IgD-negative memory B cell (primary cell): ENCODE results near the gene NOS3. TPM values are rescaled to one million over a fixed set of nuclear protein-coding genes. Genes with fewer than 3 reads are reported as not detected.
A peak's percentile ranks its signal among the peaks of the same experiment; 100 is the strongest.
"Not testable (repeated sequence)": the region's sequence is repeated elsewhere in the genome, so short reads cannot be mapped to it uniquely, and the experiment has no call there.

Experiments used
- H3K27ac Mint-ChIP-seq, 3 donors: one replicate each; pipeline ENCODE4 v1.8.0; 2020 to 2022; ENCODE audit warnings: mild to moderate bottlenecking in 3 of 3, mixed read lengths in 3 of 3, moderate library complexity in 1 of 3
- H3K27me3 Mint-ChIP-seq: one replicate; pipeline ENCODE4 v1.8.0; 2021; ENCODE audit warnings: mixed read lengths
- H3K36me3 Mint-ChIP-seq: one replicate; pipeline ENCODE4 v1.8.0; 2020; ENCODE audit warnings: mild to moderate bottlenecking, mixed read lengths
- H3K4me1 Mint-ChIP-seq, 3 donors: one replicate each; pipeline ENCODE4 v1.8.0; 2020 to 2022; ENCODE audit warnings: mixed read lengths in 3 of 3, mild to moderate bottlenecking in 1 of 3
- H3K4me3 Mint-ChIP-seq, 4 donors: one replicate each; pipeline ENCODE4 v1.8.0; 2020 to 2022; ENCODE audit warnings: mild to moderate bottlenecking in 4 of 4, mixed read lengths in 4 of 4, moderate library complexity in 3 of 4
- H3K9me3 Mint-ChIP-seq, 3 donors: one replicate each; pipeline ENCODE4 v1.8.0; 2020 to 2021; ENCODE audit warnings: mixed read lengths in 3 of 3, mild to moderate bottlenecking in 1 of 3
- polyA plus RNA-seq: library from polyadenylated mRNA; unstranded; fragments of 300-500 nt; fragmentation: Illumina TruSeq; gene quantifications from one replicate; pipeline ENCODE4 v1.2.3, GENCODE V29; 2021

NOS3 gene
- polyA plus RNA-seq, 1 donor from 2014 or later: 2.0 TPM

DNA sequence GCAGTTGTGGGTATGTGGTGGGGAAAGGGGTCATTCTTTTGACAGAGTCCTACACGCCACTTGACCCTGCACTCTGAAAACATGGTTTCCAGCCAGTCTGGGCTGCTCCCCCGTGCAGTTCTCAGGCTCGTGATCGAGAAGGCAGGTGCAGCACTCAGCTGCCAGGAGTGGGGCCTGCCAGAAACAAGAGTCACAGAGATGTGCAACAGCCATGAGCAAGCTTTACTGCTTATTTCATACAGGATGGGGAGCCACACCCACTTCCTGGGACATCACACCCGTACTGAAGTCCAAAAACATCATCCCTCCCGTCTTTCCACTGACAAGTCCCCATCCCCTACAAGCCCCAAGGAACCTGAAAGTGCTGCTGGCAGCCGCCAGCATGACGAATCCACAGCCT lies 24.1 kb downstream of the NOS3 start:
- H3K9me3 Mint-ChIP-seq: peaks cover 0 to 1% (median 0%) of the 10 kb centered on the region in 3 donors

DNA sequence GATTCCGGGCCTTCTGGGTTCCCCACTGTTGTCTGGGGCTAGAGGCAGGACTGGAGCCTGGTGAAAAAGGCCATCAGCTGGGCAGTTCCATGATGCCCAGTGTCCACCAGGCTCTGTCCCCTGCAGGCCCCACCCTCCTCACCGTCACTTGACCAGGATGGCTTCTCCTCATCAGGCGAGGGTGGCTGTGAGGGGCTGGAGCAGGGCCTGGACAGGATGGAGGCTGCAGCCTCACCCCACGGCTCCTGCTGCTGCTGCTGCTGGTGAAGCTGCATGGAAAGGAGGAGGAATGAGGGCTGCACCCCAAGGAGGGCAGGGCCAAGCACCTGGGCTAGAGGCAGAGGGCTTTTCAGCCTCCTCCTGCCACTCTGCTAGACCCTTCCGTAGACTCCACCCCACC lies 25.1 kb downstream of the NOS3 start:
- Mint-ChIP-seq H3K27ac (peak overlapping the region in 2 of 3 donors; percentile 97 to 100), H3K4me1 (peaks cover 26 to 34% (median 30%) of the 10 kb centered on the region in 3 donors), H3K36me3 (peaks cover 3% of the 10 kb centered on the region), H3K27me3 (peaks cover 24% of the 10 kb centered on the region), H3K4me3 (peak overlapping the region in 2 of 4 donors; percentile 19 to 70), H3K9me3 (peaks cover 0 to 1% (median 0%) of the 10 kb centered on the region in 3 donors)

More for the DNA sequence above, 24.1 kb downstream of the NOS3 start:
- H3K36me3 Mint-ChIP-seq: peaks cover 3% of the 10 kb centered on the region
- H3K27me3 Mint-ChIP-seq: peaks cover 21% of the 10 kb centered on the region
- peak overlapping the region; percentile 59 to 98 (median 93) for H3K4me3 Mint-ChIP-seq
- peaks cover 22 to 34% (median 31%) of the 10 kb centered on the region in 3 donors for H3K4me1 Mint-ChIP-seq
- peak overlapping the region; percentile 97 to 100 (median 97) for H3K27ac Mint-ChIP-seq

DNA sequence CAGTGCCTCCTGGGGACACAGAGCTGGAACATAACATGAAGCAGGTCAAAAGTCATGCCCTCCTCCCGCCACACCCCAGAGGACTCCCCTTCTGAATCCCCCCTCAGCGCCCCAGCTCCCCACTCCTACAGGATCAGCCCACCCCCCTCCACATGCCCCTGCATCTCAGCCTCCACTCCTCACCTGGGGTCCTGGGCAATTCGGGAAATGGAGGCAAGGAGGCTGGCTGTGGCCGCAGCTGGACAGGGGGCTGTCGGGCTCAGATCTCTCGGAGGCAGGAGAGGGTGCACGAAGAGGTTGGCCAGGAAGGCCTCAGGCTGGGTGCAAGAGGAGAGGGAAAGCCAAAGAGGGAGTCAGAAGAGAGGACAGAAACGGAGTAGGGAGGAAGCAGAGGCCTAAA lies 25.7 kb downstream of the NOS3 start:
- H3K4me3 Mint-ChIP-seq: peak overlapping the region in 2 of 4 donors; percentile 19 to 70
- H3K4me1 Mint-ChIP-seq: peaks cover 26 to 34% (median 28%) of the 10 kb centered on the region in 3 donors
- H3K27me3 Mint-ChIP-seq: peaks cover 28% of the 10 kb centered on the region
- peaks cover 0 to 1% (median 0%) of the 10 kb centered on the region in 3 donors for H3K9me3 Mint-ChIP-seq
- H3K36me3 Mint-ChIP-seq: peaks cover 3% of the 10 kb centered on the region
- peak overlapping the region in 2 of 3 donors; percentile 83 to 90 for H3K27ac Mint-ChIP-seq

DNA sequence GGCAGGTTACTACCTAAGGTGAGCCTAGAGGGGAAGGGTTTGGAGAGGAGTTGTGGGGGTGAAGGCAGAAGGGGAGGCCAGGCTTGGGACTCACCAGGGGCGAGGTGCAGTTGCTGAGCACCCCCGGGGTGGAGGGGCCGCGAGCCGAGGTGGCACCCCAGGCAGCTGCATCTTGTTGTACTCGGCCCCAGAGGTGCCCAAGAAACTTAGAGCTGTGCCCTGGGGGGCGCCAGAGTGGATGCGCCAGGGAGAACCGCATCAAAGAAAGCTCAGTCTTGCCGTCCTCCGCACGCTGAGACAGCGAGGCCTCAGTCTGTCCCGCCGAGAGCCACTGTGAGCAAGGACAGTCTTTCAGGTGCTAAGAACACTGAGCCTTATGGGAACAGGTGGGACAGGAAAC lies 26.1 kb downstream of the NOS3 start:
- Mint-ChIP-seq H3K27ac (peak overlapping the region; percentile 67 to 96 (median 90)), H3K4me1 (peaks cover 23 to 31% (median 28%) of the 10 kb centered on the region in 3 donors), H3K4me3 (peak overlapping the region in 2 of 4 donors; percentile 70 to 92), H3K27me3 (peaks cover 31% of the 10 kb centered on the region), H3K36me3 (peaks cover 3% of the 10 kb centered on the region), H3K9me3 (peaks cover 0 to 1% (median 0%) of the 10 kb centered on the region in 3 donors)

DNA sequence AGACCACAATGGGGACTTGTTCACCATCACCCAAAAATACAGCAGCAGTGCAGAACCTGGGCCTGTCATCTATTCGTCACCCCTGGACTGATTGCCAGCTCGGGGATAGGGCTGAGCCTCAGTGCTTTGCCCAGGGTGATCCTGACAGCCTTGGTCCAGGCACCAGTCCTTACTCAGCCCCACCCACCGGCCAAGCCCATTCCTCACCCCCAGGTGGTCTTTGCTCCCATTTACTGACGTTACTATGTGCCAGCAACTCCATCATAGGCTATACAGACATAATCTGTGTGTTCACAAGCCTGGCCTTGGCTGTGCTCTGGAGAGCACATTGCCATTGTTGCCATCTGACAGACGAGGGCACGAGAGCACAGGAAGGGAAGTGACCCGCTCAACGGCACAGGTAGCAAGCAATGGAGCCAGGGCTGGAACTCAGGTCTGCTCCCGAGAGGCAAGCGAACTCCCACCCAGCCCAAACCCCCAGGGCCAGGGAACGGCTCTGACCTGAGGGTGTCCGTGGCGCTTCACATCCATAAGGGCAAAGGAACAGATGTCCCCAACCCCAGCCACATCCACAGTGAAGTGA lies 26.6 kb downstream of the NOS3 start:
- H3K4me1 Mint-ChIP-seq: peaks cover 22 to 31% (median 27%) of the 10 kb centered on the region in 3 donors
- H3K27me3 Mint-ChIP-seq: peaks cover 29% of the 10 kb centered on the region
- H3K9me3 Mint-ChIP-seq: peaks cover 0 to 1% (median 0%) of the 10 kb centered on the region in 3 donors
- peak overlapping the region; percentile 53 to 96 (median 90) for H3K27ac Mint-ChIP-seq
- H3K4me3 Mint-ChIP-seq: peak overlapping the region; percentile 70 to 92 (median 86)
- peaks cover 3% of the 10 kb centered on the region for H3K36me3 Mint-ChIP-seq

DNA sequence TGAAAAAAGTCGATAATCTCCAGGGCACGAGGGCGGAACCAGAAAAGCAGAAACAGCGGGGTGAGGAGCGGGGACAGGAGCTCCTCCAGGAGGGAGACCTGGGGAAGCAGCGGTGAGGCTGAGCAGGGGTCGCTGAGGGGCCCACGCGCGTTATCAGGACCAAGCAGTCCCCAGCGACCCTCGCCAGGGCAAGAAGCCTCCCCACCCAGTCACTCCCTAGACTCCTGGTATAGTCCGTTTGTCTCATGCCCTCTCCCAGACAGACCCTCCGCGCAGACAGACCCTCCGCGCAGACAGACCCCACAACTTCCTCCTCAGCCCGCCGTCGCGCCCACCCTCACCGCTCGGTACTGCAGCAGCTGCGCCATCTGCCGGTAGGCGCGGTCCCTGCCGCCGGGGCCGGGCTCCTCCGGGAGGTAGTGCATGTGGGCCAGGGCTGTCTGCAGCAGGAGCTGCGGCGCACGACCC lies 27.2 kb downstream of the NOS3 start:
- Mint-ChIP-seq H3K36me3 (peaks cover 3% of the 10 kb centered on the region), H3K4me3 (peak overlapping the region; percentile 70 to 92 (median 86)), H3K27ac (peak overlapping the region; percentile 90 to 96 (median 94)), H3K4me1 (peaks cover 22 to 27% (median 26%) of the 10 kb centered on the region in 3 donors), H3K9me3 (peaks cover 0 to 1% (median 0%) of the 10 kb centered on the region in 3 donors), H3K27me3 (peaks cover 29% of the 10 kb centered on the region)

DNA sequence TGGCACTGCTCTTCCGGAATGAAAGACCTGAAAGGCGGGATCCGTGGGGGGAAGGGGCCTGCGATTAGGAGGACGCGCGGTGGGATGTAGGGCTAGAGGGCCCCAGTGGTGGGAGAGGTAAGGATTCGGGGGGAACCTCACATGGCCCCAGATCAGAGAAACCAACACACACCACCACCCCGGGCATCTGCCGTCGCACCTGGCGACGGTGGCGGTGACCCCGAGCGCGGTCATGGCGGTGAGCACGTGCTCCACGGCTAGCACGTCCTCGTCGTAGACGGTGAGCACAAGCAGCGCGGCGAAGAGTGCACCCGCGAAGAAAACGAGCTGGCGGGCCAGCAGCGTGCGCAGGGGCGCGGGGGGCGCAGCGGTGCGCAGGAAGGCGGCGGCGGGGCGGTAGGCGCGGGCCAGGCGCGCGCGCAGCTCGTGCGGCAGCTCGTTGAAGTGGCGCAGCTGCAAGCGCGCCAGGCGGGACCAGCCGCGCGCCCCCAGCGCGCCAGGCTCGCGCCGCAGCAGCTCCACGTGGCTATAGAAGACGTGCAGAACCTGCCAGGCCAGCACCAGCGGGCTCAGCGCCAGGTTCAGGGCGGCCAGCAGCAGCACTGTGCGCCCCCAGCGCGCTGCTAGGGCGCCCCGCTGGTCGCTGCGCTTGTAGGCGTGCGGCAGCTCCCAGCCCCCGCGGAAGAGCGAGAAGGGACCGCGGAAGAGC lies 27.8 kb downstream of the NOS3 start:
- Mint-ChIP-seq H3K9me3 (peaks cover 0 to 1% (median 0%) of the 10 kb centered on the region in 3 donors), H3K27ac (peak overlapping the region; percentile 90 to 96 (median 94)), H3K4me3 (peak overlapping the region; percentile 70 to 92 (median 86)), H3K36me3 (peaks cover 4% of the 10 kb centered on the region), H3K4me1 (peaks cover 22 to 27% (median 26%) of the 10 kb centered on the region in 3 donors), H3K27me3 (peaks cover 33% of the 10 kb centered on the region)

DNA sequence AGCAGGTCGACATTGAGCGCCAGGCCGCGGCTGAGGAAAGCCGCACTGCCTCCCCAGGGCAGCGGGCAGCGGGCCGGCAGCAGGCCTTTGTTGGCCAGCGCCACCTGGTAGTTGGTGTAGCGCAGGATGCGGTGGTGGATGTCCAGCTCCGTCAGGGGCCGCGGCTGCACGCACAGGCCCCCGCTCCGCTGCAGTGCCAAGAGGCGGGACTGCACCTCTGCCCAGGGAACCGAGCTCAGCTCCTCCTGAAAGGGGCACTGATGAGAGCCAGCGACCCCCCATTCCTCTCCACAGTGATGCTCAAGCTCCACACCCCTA lies 28.3 kb downstream of the NOS3 start:
- peak overlapping the region in 1 of 3 donors; percentile 90 for H3K27ac Mint-ChIP-seq
- H3K27me3 Mint-ChIP-seq: peaks cover 33% of the 10 kb centered on the region
- no peaks in the 10 kb centered on the region for H3K9me3 Mint-ChIP-seq
- peaks cover 3% of the 10 kb centered on the region for H3K36me3 Mint-ChIP-seq
- peaks cover 21 to 27% (median 26%) of the 10 kb centered on the region in 3 donors for H3K4me1 Mint-ChIP-seq
- peak overlapping the region in 2 of 4 donors; percentile 87 to 88 for H3K4me3 Mint-ChIP-seq

DNA sequence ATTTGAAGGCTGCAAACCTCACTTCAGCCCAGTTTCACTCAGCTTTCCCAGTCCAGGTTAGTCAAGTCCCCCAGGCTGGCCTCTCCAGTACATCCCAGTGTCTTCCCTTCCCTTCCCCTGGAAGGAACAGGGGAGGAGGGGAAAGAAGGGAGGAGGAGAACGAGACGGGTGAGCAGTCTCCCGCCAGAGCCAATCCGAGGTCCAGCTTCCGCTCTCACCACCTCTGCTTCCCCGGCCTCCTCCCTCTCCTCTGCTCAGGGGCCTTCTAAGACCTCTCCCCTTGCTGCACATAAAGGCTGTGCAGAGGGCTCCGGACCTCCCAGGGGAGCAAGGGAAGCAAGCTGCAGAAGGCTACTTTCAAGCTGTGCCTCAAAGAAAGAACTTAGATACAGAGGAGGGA lies 29.4 kb downstream of the NOS3 start:
- H3K27me3 Mint-ChIP-seq: peaks cover 33% of the 10 kb centered on the region
- peaks cover 1% of the 10 kb centered on the region for H3K36me3 Mint-ChIP-seq
- peak overlapping the region in 1 of 3 donors; percentile 54 for H3K27ac Mint-ChIP-seq
- H3K9me3 Mint-ChIP-seq: no peaks in the 10 kb centered on the region
- peak overlapping the region in 1 of 4 donors; percentile 86 for H3K4me3 Mint-ChIP-seq
- H3K4me1 Mint-ChIP-seq: peaks cover 15 to 20% (median 18%) of the 10 kb centered on the region in 3 donors

DNA sequence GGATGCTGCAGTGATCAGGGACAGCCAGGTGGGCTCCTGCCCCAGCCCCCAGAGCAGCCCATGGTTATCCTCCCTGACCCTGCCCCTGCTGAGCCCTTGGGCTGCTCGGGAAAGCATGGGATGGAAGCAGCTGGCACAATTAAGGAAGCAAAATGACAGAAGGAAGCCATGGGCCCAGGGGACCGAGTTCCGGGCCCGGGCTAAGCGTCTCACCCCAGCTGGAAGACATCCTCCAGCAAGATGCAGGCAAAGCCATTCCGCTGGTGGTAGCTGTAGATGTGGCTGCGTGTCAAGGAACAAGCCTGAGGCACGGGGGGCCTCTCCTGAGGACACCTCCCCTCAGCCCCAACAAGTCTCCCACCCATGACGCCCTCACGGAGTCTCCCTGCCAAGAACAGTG lies 32.4 kb downstream of the NOS3 start:
- peaks cover 13 to 18% (median 14%) of the 10 kb centered on the region in 3 donors for H3K4me1 Mint-ChIP-seq
- H3K9me3 Mint-ChIP-seq: no peaks in the 10 kb centered on the region
- H3K27ac Mint-ChIP-seq: peak overlapping the region in 1 of 3 donors; percentile 79
- H3K36me3 Mint-ChIP-seq: peaks cover 3% of the 10 kb centered on the region
- peaks cover 31% of the 10 kb centered on the region for H3K27me3 Mint-ChIP-seq
- H3K4me3 Mint-ChIP-seq: no peak overlapping the region

DNA sequence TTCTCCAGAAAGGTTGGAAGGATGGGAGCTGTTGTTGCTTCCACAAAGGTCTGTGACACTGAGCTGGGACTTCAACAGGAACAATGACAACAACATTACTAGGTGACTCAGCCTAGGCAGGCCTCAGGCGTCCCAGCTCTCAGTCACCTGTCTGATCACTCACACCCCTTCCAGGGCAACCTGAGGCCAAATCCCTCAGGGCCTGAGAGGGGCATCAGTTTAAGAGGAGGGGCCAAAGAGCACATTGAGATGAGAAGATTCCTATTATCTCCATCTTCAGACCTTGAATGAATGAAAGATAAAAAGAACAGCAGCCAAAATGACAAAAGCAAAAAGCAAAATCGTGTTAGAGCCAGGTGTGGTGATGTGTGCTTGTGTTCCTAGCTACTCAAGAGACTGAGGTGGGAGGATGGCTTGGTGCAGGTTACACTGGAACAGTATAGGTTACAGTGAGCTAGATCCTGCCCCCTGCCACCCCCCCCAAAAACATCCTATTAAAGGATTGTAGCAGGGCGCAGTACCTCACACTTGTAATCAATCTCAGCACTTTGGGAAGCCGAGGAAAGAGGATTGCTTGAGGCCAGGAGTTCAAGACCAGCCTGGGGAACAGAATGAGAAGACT lies 33.7 kb downstream of the NOS3 start, which contains the start of gene ATG9B:
TSS of gene ATG9B (minus strand) at position 60 of the 622 bp plus-strand sequence. CDS start 71 bp downstream, outside the sequence.
- Mint-ChIP-seq H3K4me3 (peak within 1 kb of the TSS in 1 of 4 donors; percentile 52), H3K9me3 (no peaks in the 10 kb centered on the region), H3K36me3 (peaks cover 6% of the 10 kb centered on the region), H3K27ac (peak within 1 kb of the TSS in 1 of 3 donors; percentile 87), H3K4me1 (peaks cover 13 to 21% (median 18%) of the 10 kb centered on the region in 3 donors), H3K27me3 (peaks cover 21% of the 10 kb centered on the region)

DNA sequence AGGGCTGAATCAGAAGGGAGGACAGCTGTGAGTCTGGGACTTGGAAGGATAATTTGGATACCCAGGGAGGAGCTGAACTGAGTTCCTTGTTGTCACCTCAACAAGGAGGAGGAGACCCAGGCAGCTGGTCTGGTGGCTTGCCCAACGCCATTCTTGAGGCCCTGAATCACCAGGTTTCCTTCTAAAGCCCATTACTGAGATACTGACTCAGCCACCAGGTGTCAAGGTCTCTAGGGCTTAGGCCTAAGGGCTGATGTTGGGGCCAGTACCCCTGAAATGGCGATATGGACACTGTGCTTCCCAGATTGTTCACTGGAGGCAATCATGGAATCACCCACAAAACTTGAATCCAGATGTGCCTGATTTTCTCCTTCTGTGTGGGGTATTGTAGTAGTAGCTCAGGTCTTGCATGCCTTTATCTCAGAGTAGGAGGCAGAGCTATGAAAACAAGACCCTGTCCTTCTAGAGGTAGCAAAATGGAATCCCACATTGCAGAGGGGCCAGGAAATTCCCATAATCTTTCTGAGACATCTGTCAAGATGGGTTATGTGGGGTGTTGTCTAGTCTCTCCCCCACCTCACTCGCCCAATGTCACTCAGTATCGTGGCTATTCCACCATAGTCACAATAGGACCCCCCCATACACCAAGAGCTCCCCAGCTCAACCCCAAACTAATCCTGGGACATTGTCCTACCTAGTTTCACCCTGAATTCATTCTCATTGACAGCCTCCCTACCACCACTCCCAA lies 35.3 kb downstream of the NOS3 start:
- peak overlapping the region in 1 of 4 donors; percentile 88 for H3K4me3 Mint-ChIP-seq
- peaks cover 6% of the 10 kb centered on the region for H3K36me3 Mint-ChIP-seq
- H3K27ac Mint-ChIP-seq: peak overlapping the region; percentile 47 to 99 (median 97)
- no peaks in the 10 kb centered on the region for H3K9me3 Mint-ChIP-seq
- peaks cover 15 to 16% (median 16%) of the 10 kb centered on the region in 3 donors for H3K4me1 Mint-ChIP-seq
- H3K27me3 Mint-ChIP-seq: peaks cover 14% of the 10 kb centered on the region

DNA sequence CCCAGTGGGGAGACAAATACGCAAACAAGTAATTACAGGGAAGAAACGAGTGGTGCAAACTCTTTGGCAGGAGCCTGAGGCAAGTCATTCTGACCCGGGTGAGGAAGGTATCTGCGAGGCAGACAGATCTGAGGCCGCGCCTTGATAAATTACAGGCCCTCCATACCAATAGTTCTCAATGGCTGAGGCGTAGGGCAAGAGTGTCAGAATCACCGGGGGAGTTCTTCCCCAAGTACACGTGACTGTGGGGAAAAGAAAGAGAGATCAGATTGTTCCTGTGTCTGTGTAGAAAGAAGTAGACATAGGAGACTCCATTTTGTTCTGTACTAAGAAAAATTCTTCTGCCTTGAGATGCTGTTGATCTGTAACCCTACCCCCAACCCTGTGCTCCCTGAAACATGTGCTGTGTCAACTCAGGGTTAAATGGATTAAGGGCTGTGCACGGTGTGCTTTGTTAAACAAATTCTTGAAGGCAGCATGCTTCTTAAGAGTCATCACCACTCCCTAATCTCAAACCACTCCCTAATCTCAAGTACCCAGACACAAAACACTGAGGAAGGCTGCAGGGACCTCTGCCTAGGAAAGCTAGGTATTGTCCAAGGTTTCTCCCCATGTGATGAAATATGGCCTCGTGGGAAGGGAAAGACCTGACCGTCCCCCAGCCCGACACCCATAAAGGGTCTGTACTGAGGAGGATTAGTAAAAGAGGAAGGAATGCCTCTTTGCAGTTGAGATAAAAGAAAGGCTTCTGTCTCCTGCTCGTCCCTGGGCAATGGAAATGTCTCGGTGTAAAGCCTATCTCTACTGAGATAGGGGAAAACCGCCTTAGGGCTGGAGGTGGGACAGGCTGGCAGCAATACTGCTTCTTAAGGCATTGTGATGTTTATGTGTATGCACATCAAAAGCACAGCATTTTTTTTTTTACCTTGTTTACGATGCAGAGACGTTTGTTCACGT lies 36.2 kb downstream of the NOS3 start:
- Mint-ChIP-seq H3K4me1 (peaks cover 15 to 18% (median 16%) of the 10 kb centered on the region in 3 donors), H3K4me3 (peak overlapping the region; percentile 88 to 99 (median 96)), H3K27ac (peak overlapping the region; percentile 97 to 100 (median 99))
- not testable (repeated sequence) for H3K27me3 Mint-ChIP-seq, H3K9me3 Mint-ChIP-seq, H3K36me3 Mint-ChIP-seq
